ENCODE measurements around the gene TCAP. TPM values are rescaled to one million over a fixed set of nuclear protein-coding genes. Genes with fewer than 3 reads are reported as not detected.

TCAP gene
- polyA plus RNA-seq, 1 donor (not counting 4 experiments of a cell fraction or from before 2014, with no cell fraction given): 0.20 TPM

- Histone ChIP-seq H2AFZ (ENCODE audit: control insufficient read depth, low read length) (no peak overlapping the region), H3K4me1 (ENCODE audit: control insufficient read depth, extremely low read depth, insufficient read depth, low read length) (peaks cover 5% of the 10 kb centered on the region), H3K36me3 (ENCODE audit: control insufficient read depth in 2 of 2, extremely low read depth in 1 of 2, insufficient read depth in 2 of 2, low read length in 2 of 2) (peaks cover 0 to 2% of the 10 kb centered on the region in 2 experiments), H3K4me3 (ENCODE audit: control insufficient read depth in 2 of 3, extremely low read depth in 1 of 3, insufficient read depth in 2 of 3, low read depth in 1 of 3, low read length in 3 of 3) (no peak overlapping the region), H3K9me3 (ENCODE audit: control insufficient read depth, low read depth, low read length) (no peaks in the 10 kb centered on the region), H4K20me1 (ENCODE audit: control insufficient read depth, extremely low read depth, insufficient read depth, low read length) (no peaks in the 10 kb centered on the region), H3K27ac (ENCODE audit: control insufficient read depth, insufficient read depth, low read length) (no peak overlapping the region), H3K9ac (ENCODE audit: control insufficient read depth, extremely low read depth, insufficient read depth, low read length) (no peak overlapping the region), H3K4me2 (ENCODE audit: control insufficient read depth, extremely low read depth, insufficient read depth, low read depth, low read length) (no peak overlapping the region), H3K9me1 (ENCODE audit: control insufficient read depth, extremely low read depth, insufficient read depth, low read length) (no peaks in the 10 kb centered on the region), H3K27me3 (ENCODE audit: control insufficient read depth, extremely low read depth, insufficient read depth, low read length) (no peaks in the 10 kb centered on the region), H3K79me2 (ENCODE audit: control insufficient read depth, insufficient read depth, low read length) (no peaks in the 10 kb centered on the region)
- no peak for DNase-seq (ENCODE audit: low read depth, low spot score)
- dilution Hi-C loops (cut with MboI; ENCODE audit: extremely low pct_ligation_motif_present, low sequenced_read_pairs): no loop called here
- FAIRE-seq: no peak
- TF ChIP-seq EZH2 (IDR thresholded peaks at IDR 0.05; ENCODE audit: low read length): no peak
- TF ChIP-seq, protein P1, sequence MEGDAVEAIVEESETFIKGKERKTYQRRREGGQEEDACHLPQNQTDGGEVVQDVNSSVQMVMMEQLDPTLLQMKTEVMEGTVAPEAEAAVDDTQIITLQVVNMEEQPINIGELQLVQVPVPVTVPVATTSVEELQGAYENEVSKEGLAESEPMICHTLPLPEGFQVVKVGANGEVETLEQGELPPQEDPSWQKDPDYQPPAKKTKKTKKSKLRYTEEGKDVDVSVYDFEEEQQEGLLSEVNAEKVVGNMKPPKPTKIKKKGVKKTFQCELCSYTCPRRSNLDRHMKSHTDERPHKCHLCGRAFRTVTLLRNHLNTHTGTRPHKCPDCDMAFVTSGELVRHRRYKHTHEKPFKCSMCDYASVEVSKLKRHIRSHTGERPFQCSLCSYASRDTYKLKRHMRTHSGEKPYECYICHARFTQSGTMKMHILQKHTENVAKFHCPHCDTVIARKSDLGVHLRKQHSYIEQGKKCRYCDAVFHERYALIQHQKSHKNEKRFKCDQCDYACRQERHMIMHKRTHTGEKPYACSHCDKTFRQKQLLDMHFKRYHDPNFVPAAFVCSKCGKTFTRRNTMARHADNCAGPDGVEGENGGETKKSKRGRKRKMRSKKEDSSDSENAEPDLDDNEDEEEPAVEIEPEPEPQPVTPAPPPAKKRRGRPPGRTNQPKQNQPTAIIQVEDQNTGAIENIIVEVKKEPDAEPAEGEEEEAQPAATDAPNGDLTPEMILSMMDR (optimal IDR thresholded peaks at IDR 0.05 in 1 of 3, IDR thresholded peaks at IDR 0.05 in 1 of 3, conservative IDR thresholded peaks at IDR 0.05 in 1 of 3; ENCODE audit: extremely low read depth in 1 of 3, insufficient read depth in 2 of 3, low read length in 3 of 3): no peak
Measured at GRCh38 chr17:39694593-39694992, 29.4 kb downstream of the TCAP start.

DNA sequence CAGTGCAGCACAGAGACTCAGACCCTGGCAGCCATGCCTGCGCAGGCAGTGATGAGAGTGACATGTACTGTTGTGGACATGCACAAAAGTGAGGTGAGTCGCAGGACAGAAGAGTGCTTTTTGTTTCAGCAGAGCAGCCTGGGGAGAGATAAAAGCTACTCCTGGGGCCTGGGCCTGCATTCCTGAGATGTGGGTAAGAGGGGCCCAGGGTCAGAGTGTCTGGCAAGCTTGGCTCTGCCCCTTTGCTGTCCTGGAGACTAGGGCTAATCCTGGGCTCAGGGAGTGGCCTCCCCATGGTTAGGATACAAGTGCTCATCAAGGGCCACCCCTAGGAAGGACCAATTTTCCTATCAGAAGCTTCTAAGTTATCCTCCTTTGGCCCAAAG is 29.9 kb downstream of the TCAP start:
- dilution Hi-C loops (cut with MboI; ENCODE audit: extremely low pct_ligation_motif_present, low sequenced_read_pairs): no loop called here
- Histone ChIP-seq H3K27ac (ENCODE audit: control insufficient read depth, insufficient read depth, low read length) (no peak overlapping the region), H4K20me1 (ENCODE audit: control insufficient read depth, extremely low read depth, insufficient read depth, low read length) (no peaks in the 10 kb centered on the region), H2AFZ (ENCODE audit: control insufficient read depth, low read length) (no peak overlapping the region), H3K4me1 (ENCODE audit: control insufficient read depth, extremely low read depth, insufficient read depth, low read length) (peaks cover 5% of the 10 kb centered on the region), H3K4me3 (ENCODE audit: control insufficient read depth in 2 of 3, extremely low read depth in 1 of 3, insufficient read depth in 2 of 3, low read depth in 1 of 3, low read length in 3 of 3) (no peak overlapping the region), H3K4me2 (ENCODE audit: control insufficient read depth, extremely low read depth, insufficient read depth, low read depth, low read length) (no peak overlapping the region), H3K9ac (ENCODE audit: control insufficient read depth, extremely low read depth, insufficient read depth, low read length) (no peak overlapping the region), H3K79me2 (ENCODE audit: control insufficient read depth, insufficient read depth, low read length) (no peaks in the 10 kb centered on the region), H3K9me1 (ENCODE audit: control insufficient read depth, extremely low read depth, insufficient read depth, low read length) (no peaks in the 10 kb centered on the region), H3K36me3 (ENCODE audit: control insufficient read depth in 2 of 2, extremely low read depth in 1 of 2, insufficient read depth in 2 of 2, low read length in 2 of 2) (peaks cover 0 to 2% of the 10 kb centered on the region in 2 experiments), H3K27me3 (ENCODE audit: control insufficient read depth, extremely low read depth, insufficient read depth, low read length) (no peaks in the 10 kb centered on the region), H3K9me3 (ENCODE audit: control insufficient read depth, low read depth, low read length) (no peaks in the 10 kb centered on the region)
- FAIRE-seq (no peak), DNase-seq (ENCODE audit: low read depth, low spot score) (no peak)
- TF ChIP-seq, protein P1 (optimal IDR thresholded peaks at IDR 0.05 in 1 of 3, IDR thresholded peaks at IDR 0.05 in 1 of 3, conservative IDR thresholded peaks at IDR 0.05 in 1 of 3; ENCODE audit: extremely low read depth in 1 of 3, insufficient read depth in 2 of 3, low read length in 3 of 3): no peak
- TF ChIP-seq EZH2 (IDR thresholded peaks at IDR 0.05; ENCODE audit: low read length): no peak

All from keratinocyte (primary cell).